Measurements from ENCODE around the gene SHISA9. TPM values are rescaled to one million over a fixed set of nuclear protein-coding genes. Genes with fewer than 3 reads are reported as not detected.

SHISA9 gene
- total and polyA plus RNA-seq, 12 donors, result 0.04 to 0.96 (median 0.13) TPM; not detected in 3

- Histone ChIP-seq H3K36me3 (no peaks in the 10 kb centered on the region), H3K9me3 (peaks cover 0 to 22% (median 0%) of the 10 kb centered on the region in 11 donors), H3K27ac (no peak overlapping the region), H3K4me1 (no peaks in the 10 kb centered on the region), H3K27me3 (peaks cover 0 to 6% (median 0%) of the 10 kb centered on the region in 7 donors), H3K4me3 (no peak overlapping the region)
- WGBS, 2 donors, result 49 to 61% methylated on average over 1 of the region's 1 CpG
- intact Hi-C loops (cut with DNase I), result no loop called here
- ATAC-seq (no peak), DNase-seq (no peak)
- TF ChIP-seq CTCF (IDR thresholded peaks at IDR 0.05), result no peak
Measured at GRCh38 chr16:13130586-13130985, 229.2 kb downstream of the SHISA9 start.

GRCh38 chr16:13134836-13135235, 233.4 kb downstream of the SHISA9 start:
- no peak for TF ChIP-seq CTCF (IDR thresholded peaks at IDR 0.05)
- Histone ChIP-seq H3K36me3 (no peaks in the 10 kb centered on the region), H3K9me3 (peaks cover 0 to 13% (median 0%) of the 10 kb centered on the region in 11 donors), H3K27me3 (no peaks in the 10 kb centered on the region), H3K4me1 (no peaks in the 10 kb centered on the region), H3K4me3 (no peak overlapping the region), H3K27ac (no peak overlapping the region)
- ATAC-seq, result no peak
- DNase-seq, result no peak
- 88 to 89% methylated on average over 1 of the region's 1 CpG for WGBS, 2 donors
- intact Hi-C loops (cut with DNase I), result no loop called here

- no peak for DNase-seq
- intact Hi-C loops (cut with DNase I), result no loop called here
- no peaks in the 10 kb centered on the region for H3K4me1 ChIP-seq
- H3K9me3 ChIP-seq, result peaks cover 0 to 13% (median 0%) of the 10 kb centered on the region in 11 donors
- ATAC-seq, result no peak
- H3K27ac ChIP-seq, result no peak overlapping the region
- H3K27me3 ChIP-seq, result no peaks in the 10 kb centered on the region
- WGBS, 2 donors, result 65 to 70% methylated on average over 3 of the region's 3 CpGs
- H3K4me3 ChIP-seq, result no peak overlapping the region
- no peak for TF ChIP-seq CTCF (IDR thresholded peaks at IDR 0.05)
- H3K36me3 ChIP-seq, result no peaks in the 10 kb centered on the region
Measured at GRCh38 chr16:13136901-13137300, 235.5 kb downstream of the SHISA9 start.

- intact Hi-C loops (cut with DNase I), result no loop called here
- peaks cover 0 to 13% (median 0%) of the 10 kb centered on the region in 11 donors for H3K9me3 ChIP-seq
- TF ChIP-seq CTCF (IDR thresholded peaks at IDR 0.05), result no peak
- no peaks in the 10 kb centered on the region for H3K4me1 ChIP-seq
- no peak overlapping the region for H3K4me3 ChIP-seq
- no peak overlapping the region for H3K27ac ChIP-seq
- no peaks in the 10 kb centered on the region for H3K27me3 ChIP-seq
- no peaks in the 10 kb centered on the region for H3K36me3 ChIP-seq
- WGBS, 2 donors, result 34 to 35% methylated on average over 2 of the region's 2 CpGs
- DNase-seq (no peak), ATAC-seq (no peak)
Measured at GRCh38 chr16:13138528-13138927, 237.1 kb downstream of the SHISA9 start.

All from heart right ventricle (tissue), 16 donors.